Erythroblast (primary cell): ENCODE data around the gene MACROD2.

Experiments
- GATA1 ChIP-seq: IDR thresholded peaks from 2 replicates; pipeline ENCODE4 v1.6.1; 2011; ENCODE audit warnings: low read depth, mild to moderate bottlenecking, control low read depth, low read length, moderate library complexity
- POLR2A ChIP-seq: IDR thresholded peaks from 2 replicates; pipeline ENCODE4 v1.6.1; 2011; ENCODE audit warnings: mild to moderate bottlenecking, low read length

DNA sequence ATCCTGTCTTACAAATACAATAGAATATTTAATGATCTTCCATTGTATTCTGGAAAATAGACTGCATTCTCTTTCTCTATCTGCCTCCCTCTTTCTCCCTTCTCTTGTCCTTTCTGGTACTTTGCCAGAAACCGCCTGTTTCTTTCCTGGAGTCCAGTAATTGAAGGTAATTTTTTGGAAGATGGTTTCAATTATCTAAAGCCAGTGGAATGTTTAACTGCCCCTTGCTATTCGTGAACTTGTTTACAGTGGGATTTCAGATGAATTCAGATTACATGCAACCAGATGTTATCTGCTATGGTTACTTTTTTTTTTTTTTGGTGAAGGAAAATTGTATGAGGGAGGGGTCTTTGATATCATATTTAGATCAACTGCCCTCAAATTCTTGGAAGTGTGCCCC, 997.6 kb downstream of the MACROD2 start:
- no peak for TF ChIP-seq POLR2A
- TF ChIP-seq GATA1 = no peak
